Measurements from ENCODE around the gene EIF5AL1. TPM values are rescaled to one million over a fixed set of nuclear protein-coding genes. Genes with fewer than 3 reads are reported as not detected.
"Not testable (repeated sequence)": the region's sequence is repeated elsewhere in the genome, so short reads cannot be mapped to it uniquely, and the experiment has no call there.

Gene EIF5AL1
- total and polyA plus RNA-seq, 2 of the 13 experiments (the other 11 are each of a cell fraction or from before 2014, with no cell fraction given), result 0.22 to 0.50 TPM

GRCh38 chr10:79542626-79543025 is 30.3 kb downstream of the EIF5AL1 start (continued):
- TF ChIP-seq RBFOX2 (IDR thresholded peaks at IDR 0.05; ENCODE audit: low read depth, low read length), result no peak
- no peak for TF ChIP-seq NCOA5 (CRISPR knock-in tag; IDR thresholded peaks at IDR 0.05)

GRCh38 chr10:79544408-79544807 is 32.1 kb downstream of the EIF5AL1 start:
- DNase-seq (ENCODE audit: low spot score); FAIRE-seq; H3K27ac ChIP-seq (ENCODE audit: extremely low read length, insufficient read depth, low read length); H3K36me3 ChIP-seq (replicated peaks in 1 of 2; ENCODE audit: control insufficient read depth in 1 of 2, insufficient read depth in 2 of 2, low read length in 2 of 2); H2AFZ ChIP-seq (ENCODE audit: low read length); H3K4me2 ChIP-seq (ENCODE audit: low read depth, low read length); H3K27me3 ChIP-seq (ENCODE audit: control insufficient read depth in 1 of 2, insufficient read depth in 2 of 2, low read length in 2 of 2); POLR2A ChIA-PET; H3K9me3 ChIP-seq (ENCODE audit: low read length); H3K4me3 ChIP-seq (replicated peaks in 1 of 3; ENCODE audit: insufficient read depth in 1 of 3, low read depth in 2 of 3, low read length in 3 of 3); H4K20me1 ChIP-seq (ENCODE audit: insufficient read depth, low read length); in situ Hi-C loops (cut with HindIII; ENCODE audit: extremely low pct_ligation_motif_present, low pct_unique_long_range_greater_than_20kb); ATAC-seq; H3K79me2 ChIP-seq (ENCODE audit: insufficient read depth, low read length); BruUV-seq (replicated peaks); H3K4me1 ChIP-seq (ENCODE audit: insufficient read depth, low read length); H3K9ac ChIP-seq (ENCODE audit: insufficient read depth, low read depth, low read length); intact Hi-C loops (cut with micrococcal nuclease; ENCODE audit: unreplicated experiment); CTCF ChIA-PET (ENCODE audit: low intra/inter-chr PET ratio, low total read pairs): not testable (repeated sequence)
- 22% methylated on average over 3 of the region's 3 CpGs for WGBS (ENCODE audit: low lambda C conversion rate)

GRCh38 chr10:79544926-79545659 is 32.8 kb downstream of the EIF5AL1 start:
- DNase-seq (ENCODE audit: low spot score); BruUV-seq (replicated peaks); intact Hi-C loops (cut with micrococcal nuclease; ENCODE audit: unreplicated experiment); FAIRE-seq; H3K27me3 ChIP-seq (ENCODE audit: control insufficient read depth in 1 of 2, insufficient read depth in 2 of 2, low read length in 2 of 2); in situ Hi-C loops (cut with HindIII; ENCODE audit: extremely low pct_ligation_motif_present, low pct_unique_long_range_greater_than_20kb); H3K4me2 ChIP-seq (ENCODE audit: low read depth, low read length); H3K4me1 ChIP-seq (ENCODE audit: insufficient read depth, low read length); CTCF ChIA-PET (ENCODE audit: low intra/inter-chr PET ratio, low total read pairs); H2AFZ ChIP-seq (ENCODE audit: low read length); H3K79me2 ChIP-seq (ENCODE audit: insufficient read depth, low read length); H3K36me3 ChIP-seq (replicated peaks in 1 of 2; ENCODE audit: control insufficient read depth in 1 of 2, insufficient read depth in 2 of 2, low read length in 2 of 2); H3K4me3 ChIP-seq (replicated peaks in 1 of 3; ENCODE audit: insufficient read depth in 1 of 3, low read depth in 2 of 3, low read length in 3 of 3); H3K9me3 ChIP-seq (ENCODE audit: low read length); ATAC-seq; H4K20me1 ChIP-seq (ENCODE audit: insufficient read depth, low read length); H3K27ac ChIP-seq (ENCODE audit: extremely low read length, insufficient read depth, low read length); H3K9ac ChIP-seq (ENCODE audit: insufficient read depth, low read depth, low read length); POLR2A ChIA-PET: not testable (repeated sequence)
- WGBS (ENCODE audit: low lambda C conversion rate), result 8% methylated on average over 3 of the region's 3 CpGs
